Nephron (organoid): Measurements from ENCODE around the gene RNASE12.
"Not testable (repeated sequence)": the region's sequence is repeated elsewhere in the genome, so short reads cannot be mapped to it uniquely, and the experiment has no call there.

Source experiments
- H3K27ac Mint-ChIP-seq, 3 experiments: 2 replicates each; pipeline ENCODE4 v1.8.0; 2020; ENCODE audit warnings: mixed read lengths in 3 of 3, mild to moderate bottlenecking in 2 of 3, moderate library complexity in 1 of 3
- H3K27me3 Mint-ChIP-seq: 2 replicates; pipeline ENCODE4 v1.8.0; 2021; ENCODE audit warnings: low read depth, mild to moderate bottlenecking, moderate library complexity, mixed read lengths
- H3K36me3 Mint-ChIP-seq: 2 replicates; pipeline ENCODE4 v1.8.0; 2020; ENCODE audit warnings: low read depth, mixed read lengths
- H3K4me1 Mint-ChIP-seq: 2 replicates; pipeline ENCODE4 v1.8.0; 2020; ENCODE audit warnings: mixed read lengths
- H3K4me3 Mint-ChIP-seq, 3 experiments: 2 replicates each; pipeline ENCODE4 v1.8.0; 2020; ENCODE audit warnings: mild to moderate bottlenecking in 3 of 3, mixed read lengths in 3 of 3, moderate library complexity in 2 of 3
- H3K9me3 Mint-ChIP-seq: 2 replicates; pipeline ENCODE4 v1.8.0; 2020; ENCODE audit warnings: mixed read lengths
- TF ChIP-seq, protein P1 (sequence below), 3 experiments: fragments of 200-600 bp; sonication (generic); IDR thresholded peaks; one replicate each; pipeline ENCODE4 v1.5.0; 2021; ENCODE audit warnings: antibody characterized with exemption in 3 of 3; ENCODE audit not compliant: unreplicated experiment in 3 of 3

RNASE12 gene

GRCh38 chr14:20578784-20579502 lies 12.2 kb downstream of the RNASE12 start:
- TF ChIP-seq, protein P1, sequence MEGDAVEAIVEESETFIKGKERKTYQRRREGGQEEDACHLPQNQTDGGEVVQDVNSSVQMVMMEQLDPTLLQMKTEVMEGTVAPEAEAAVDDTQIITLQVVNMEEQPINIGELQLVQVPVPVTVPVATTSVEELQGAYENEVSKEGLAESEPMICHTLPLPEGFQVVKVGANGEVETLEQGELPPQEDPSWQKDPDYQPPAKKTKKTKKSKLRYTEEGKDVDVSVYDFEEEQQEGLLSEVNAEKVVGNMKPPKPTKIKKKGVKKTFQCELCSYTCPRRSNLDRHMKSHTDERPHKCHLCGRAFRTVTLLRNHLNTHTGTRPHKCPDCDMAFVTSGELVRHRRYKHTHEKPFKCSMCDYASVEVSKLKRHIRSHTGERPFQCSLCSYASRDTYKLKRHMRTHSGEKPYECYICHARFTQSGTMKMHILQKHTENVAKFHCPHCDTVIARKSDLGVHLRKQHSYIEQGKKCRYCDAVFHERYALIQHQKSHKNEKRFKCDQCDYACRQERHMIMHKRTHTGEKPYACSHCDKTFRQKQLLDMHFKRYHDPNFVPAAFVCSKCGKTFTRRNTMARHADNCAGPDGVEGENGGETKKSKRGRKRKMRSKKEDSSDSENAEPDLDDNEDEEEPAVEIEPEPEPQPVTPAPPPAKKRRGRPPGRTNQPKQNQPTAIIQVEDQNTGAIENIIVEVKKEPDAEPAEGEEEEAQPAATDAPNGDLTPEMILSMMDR (IDR thresholded peaks at IDR 0.05; ENCODE audit: unreplicated experiment in 3 of 3) = no peak
- no peaks in the 10 kb centered on the region for H3K9me3 Mint-ChIP-seq
- peaks cover 4% of the 10 kb centered on the region for H3K27me3 Mint-ChIP-seq
- no peak overlapping the region for H3K4me3 Mint-ChIP-seq
- H3K36me3 Mint-ChIP-seq = no peaks in the 10 kb centered on the region
- no peaks in the 10 kb centered on the region for H3K4me1 Mint-ChIP-seq
- no peak overlapping the region for H3K27ac Mint-ChIP-seq

DNA sequence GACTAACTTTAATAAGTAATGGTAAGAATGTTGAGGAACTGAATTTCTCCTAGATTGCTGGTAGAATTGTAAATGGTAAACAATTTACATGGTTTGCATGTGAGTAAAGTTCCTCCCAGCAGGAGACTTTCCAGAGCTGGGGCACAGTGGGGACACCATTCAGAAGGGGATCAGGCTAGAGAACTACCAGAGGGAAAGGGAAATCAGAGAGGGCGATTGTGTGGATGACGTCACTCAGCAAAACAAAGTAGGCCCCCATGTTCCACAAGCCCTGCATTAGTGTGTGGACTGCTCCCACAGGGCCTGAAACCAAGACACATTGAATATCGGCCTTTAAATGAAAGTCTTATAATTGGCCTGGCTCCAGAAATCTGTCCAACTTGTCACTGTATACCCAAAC lies 12.9 kb downstream of the RNASE12 start:
- H3K4me3 Mint-ChIP-seq = no peak overlapping the region
- H3K36me3 Mint-ChIP-seq = no peaks in the 10 kb centered on the region
- TF ChIP-seq, protein P1 (IDR thresholded peaks at IDR 0.05; ENCODE audit: unreplicated experiment in 3 of 3) = no peak
- no peaks in the 10 kb centered on the region for H3K9me3 Mint-ChIP-seq
- H3K27ac Mint-ChIP-seq = no peak overlapping the region
- no peaks in the 10 kb centered on the region for H3K4me1 Mint-ChIP-seq
- peaks cover 4% of the 10 kb centered on the region for H3K27me3 Mint-ChIP-seq

DNA sequence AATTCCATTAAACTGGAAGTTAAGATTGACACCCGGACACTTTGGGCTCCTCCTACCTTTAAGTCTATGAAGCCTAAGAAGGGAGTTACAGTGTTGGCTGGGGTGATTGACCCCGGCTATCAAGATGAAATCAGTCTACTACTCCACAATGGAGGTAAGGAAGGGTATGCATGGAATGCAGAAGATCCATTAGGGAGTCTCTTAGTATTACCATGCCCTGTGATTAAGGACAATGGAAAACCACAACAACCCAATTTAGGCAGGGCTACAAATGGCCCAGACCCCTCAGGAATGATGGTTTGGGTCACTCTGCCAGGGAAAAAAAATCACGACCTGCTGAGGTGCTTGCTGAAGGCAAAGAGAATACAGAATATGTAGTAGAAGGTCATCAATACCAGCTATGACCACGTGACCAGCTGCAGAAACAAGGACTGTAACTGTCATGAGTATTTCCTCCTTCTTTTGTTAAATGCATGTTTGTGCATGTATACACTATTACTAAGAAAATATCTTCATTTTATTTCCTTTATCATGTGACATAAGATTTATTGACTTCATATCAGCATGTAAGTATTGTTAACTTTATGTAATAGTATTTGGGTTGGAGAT lies 18.7 kb downstream of the RNASE12 start:
- not testable (repeated sequence) for H3K27me3 Mint-ChIP-seq, H3K36me3 Mint-ChIP-seq, H3K4me3 Mint-ChIP-seq, H3K27ac Mint-ChIP-seq, H3K4me1 Mint-ChIP-seq
- H3K9me3 Mint-ChIP-seq = peaks cover 18% of the 10 kb centered on the region

- H3K4me3 Mint-ChIP-seq, H3K36me3 Mint-ChIP-seq, H3K27me3 Mint-ChIP-seq, H3K4me1 Mint-ChIP-seq, H3K27ac Mint-ChIP-seq: not testable (repeated sequence)
- peaks cover 21% of the 10 kb centered on the region for H3K9me3 Mint-ChIP-seq
Measured at GRCh38 chr14:20570720-20571119, 20.5 kb downstream of the RNASE12 start.

GRCh38 chr14:20569865-20570264 lies 21.3 kb downstream of the RNASE12 start:
- not testable (repeated sequence) for H3K27ac Mint-ChIP-seq, H3K4me3 Mint-ChIP-seq, H3K27me3 Mint-ChIP-seq, H3K36me3 Mint-ChIP-seq, H3K4me1 Mint-ChIP-seq
- H3K9me3 Mint-ChIP-seq = peaks cover 21% of the 10 kb centered on the region

DNA sequence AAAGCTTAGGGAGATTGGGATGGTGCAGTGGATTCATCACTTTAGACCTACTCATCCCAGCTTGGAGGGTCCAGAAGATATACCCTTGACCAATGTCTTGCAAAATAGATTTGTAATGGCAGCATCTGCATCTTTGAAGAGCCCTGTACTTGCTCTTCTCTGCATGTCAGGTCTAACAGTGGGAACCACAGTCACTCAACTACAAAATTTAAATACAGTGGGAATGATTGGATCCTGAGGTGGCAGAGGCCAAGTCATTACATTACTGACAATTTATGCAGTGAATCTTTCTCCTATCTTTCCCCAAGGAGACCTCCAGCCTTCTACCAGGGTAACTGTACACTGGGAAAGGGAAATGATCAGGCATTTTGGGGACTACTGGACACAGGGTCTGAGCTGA lies 22.1 kb downstream of the RNASE12 start:
- Mint-ChIP-seq H3K9me3 (peaks cover 21% of the 10 kb centered on the region), H3K4me3 (no peak overlapping the region), H3K27ac (no peak overlapping the region), H3K4me1 (no peaks in the 10 kb centered on the region), H3K27me3 (no peaks in the 10 kb centered on the region), H3K36me3 (no peaks in the 10 kb centered on the region)
- TF ChIP-seq, protein P1 (IDR thresholded peaks at IDR 0.05; ENCODE audit: unreplicated experiment in 3 of 3) = no peak

GRCh38 chr14:20568393-20568792 lies 22.8 kb downstream of the RNASE12 start:
- H3K36me3 Mint-ChIP-seq = no peaks in the 10 kb centered on the region
- H3K4me3 Mint-ChIP-seq = no peak overlapping the region
- H3K27me3 Mint-ChIP-seq = no peaks in the 10 kb centered on the region
- no peaks in the 10 kb centered on the region for H3K4me1 Mint-ChIP-seq
- TF ChIP-seq, protein P1 (IDR thresholded peaks at IDR 0.05; ENCODE audit: unreplicated experiment in 3 of 3) = no peak
- peaks cover 21% of the 10 kb centered on the region for H3K9me3 Mint-ChIP-seq
- H3K27ac Mint-ChIP-seq = no peak overlapping the region

- H3K36me3 Mint-ChIP-seq, H3K27ac Mint-ChIP-seq, H3K27me3 Mint-ChIP-seq, H3K4me3 Mint-ChIP-seq, H3K4me1 Mint-ChIP-seq: not testable (repeated sequence)
- peaks cover 17% of the 10 kb centered on the region for H3K9me3 Mint-ChIP-seq
Measured at GRCh38 chr14:20567199-20567598, 24.0 kb downstream of the RNASE12 start.
